ENCODE results near the gene COL5A3.

COL5A3 gene

DNA sequence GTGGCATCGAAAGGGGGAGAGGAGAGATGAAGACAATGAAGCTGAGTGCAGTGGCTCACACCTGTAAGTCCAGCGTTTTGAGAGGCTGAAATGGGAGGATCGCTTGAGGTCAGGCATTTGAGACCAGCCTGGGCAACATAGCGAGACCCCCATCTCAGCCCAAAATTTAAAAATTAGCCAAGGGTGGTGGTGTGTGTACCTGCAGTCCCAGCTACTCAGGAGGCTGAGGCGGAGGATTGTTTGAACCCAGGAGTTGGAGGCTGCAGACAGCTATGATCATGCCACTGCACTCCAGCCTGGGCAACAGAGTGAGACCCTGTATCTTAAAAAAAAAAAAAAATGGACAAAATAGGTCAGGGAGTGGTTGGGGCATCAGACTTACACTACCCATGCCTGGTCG, 10.5 kb upstream of the COL5A3 start:
- no peak overlapping the region for H3K27ac ChIP-seq
- TF ChIP-seq, protein P1, sequence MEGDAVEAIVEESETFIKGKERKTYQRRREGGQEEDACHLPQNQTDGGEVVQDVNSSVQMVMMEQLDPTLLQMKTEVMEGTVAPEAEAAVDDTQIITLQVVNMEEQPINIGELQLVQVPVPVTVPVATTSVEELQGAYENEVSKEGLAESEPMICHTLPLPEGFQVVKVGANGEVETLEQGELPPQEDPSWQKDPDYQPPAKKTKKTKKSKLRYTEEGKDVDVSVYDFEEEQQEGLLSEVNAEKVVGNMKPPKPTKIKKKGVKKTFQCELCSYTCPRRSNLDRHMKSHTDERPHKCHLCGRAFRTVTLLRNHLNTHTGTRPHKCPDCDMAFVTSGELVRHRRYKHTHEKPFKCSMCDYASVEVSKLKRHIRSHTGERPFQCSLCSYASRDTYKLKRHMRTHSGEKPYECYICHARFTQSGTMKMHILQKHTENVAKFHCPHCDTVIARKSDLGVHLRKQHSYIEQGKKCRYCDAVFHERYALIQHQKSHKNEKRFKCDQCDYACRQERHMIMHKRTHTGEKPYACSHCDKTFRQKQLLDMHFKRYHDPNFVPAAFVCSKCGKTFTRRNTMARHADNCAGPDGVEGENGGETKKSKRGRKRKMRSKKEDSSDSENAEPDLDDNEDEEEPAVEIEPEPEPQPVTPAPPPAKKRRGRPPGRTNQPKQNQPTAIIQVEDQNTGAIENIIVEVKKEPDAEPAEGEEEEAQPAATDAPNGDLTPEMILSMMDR (conservative IDR thresholded peaks at IDR 0.05): no peak
- no peak for TF ChIP-seq ZFX (IDR thresholded peaks at IDR 0.05)

DNA sequence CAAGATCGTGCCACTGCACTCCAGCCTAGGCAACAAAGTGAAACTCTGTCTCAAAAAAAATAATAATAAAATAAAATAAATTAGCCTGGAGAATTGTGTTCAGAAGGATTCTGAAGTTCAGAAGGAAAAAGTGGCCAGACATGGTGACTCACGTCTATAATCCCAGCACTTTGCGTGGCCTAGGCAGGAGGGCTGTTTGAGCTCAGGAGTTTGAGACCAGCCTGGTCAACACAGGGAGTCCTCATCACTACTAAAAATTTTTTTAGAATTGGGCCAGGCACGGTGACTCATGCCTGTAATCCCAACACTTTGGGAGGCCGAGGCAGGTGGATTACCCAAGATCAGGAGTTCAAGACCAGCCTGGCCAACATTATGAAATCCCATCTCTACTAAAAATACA, 8.9 kb upstream of the COL5A3 start:
- TF ChIP-seq, protein P1 (conservative IDR thresholded peaks at IDR 0.05): no peak
- TF ChIP-seq ZFX (IDR thresholded peaks at IDR 0.05): no peak
- H3K27ac ChIP-seq: no peak overlapping the region

DNA sequence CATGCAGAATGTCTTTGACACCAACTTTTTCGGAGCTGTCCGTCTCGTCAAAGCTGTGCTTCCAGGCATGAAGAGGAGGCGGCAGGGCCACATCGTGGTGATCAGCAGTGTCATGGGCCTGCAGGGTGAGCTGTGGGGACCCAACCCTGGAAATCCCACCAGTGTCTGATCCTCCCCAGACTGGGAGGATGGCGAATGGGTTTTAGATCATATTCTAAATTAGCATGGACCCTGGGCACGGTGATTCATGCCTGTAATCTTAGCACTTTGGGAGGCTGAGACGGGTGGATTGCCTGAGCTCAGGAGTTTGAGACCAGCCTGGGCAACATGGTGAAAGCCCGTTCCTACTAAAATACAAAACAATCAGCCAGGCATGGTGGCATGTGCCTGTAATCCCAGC, 8.5 kb upstream of the COL5A3 start:
- TF ChIP-seq, protein P1 (conservative IDR thresholded peaks at IDR 0.05): no peak
- TF ChIP-seq ZFX (IDR thresholded peaks at IDR 0.05): no peak

DNA sequence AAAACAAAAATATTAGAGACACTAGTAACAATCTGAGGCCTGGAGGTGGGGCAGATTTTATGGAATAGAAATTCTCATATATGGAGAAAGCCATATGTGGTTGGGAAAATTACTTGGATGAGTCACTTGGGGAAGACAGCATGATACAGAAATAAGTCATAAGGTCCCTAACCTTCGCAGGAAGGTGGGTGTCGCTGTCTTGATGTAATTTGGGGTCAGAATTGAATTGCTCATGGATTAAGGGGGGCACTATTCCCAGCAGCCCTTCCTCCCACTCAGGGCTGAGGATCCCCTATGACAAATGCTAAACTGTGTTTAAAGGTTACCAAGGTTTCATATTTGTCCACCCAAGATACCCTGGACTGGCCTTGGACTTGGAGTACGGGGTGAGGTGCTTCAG, 8.0 kb upstream of the COL5A3 start:
- no peak overlapping the region for H3K27ac ChIP-seq
- TF ChIP-seq, protein P1 (conservative IDR thresholded peaks at IDR 0.05): no peak

More for the DNA sequence above, 8.5 kb upstream of the COL5A3 start:
- H3K27ac ChIP-seq: no peak overlapping the region

DNA sequence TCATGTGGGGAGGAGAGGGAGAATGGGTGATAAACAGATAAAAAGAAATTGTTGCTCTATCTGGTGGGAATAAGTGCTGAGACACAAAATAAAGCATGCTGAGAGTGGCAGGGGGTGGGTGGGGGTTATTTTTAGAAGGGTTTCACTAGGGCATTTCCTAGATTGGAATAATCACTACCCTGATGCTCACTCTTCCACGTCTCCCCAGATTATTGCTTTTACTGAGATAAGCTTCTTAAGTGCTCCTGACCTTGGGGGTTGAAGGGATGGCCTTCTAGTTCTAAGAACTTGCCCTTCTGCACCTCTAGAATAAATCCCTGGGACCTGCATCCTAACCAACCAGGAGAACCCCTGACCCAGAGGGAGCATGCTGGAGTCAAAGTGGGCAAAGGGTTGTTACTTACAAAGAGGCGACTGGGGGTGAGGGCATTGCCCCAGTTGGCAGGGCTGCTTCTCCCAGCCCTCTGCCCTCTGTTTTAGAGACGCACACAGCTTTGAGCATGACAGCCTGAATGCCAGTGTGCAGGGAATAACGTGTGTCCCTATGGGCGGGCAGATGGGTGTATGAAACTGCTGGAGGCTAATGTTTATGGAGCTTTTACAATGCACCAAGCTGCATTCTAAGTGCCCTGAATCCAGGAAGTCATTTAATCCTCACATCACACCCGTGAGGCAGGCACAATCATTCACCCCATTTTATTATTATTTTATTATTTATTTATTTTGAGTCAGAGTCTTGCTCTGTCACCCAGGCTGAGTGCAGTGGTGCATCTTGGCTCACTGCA, 3.7 kb upstream of the COL5A3 start:
- TF ChIP-seq, protein P1 (conservative IDR thresholded peaks at IDR 0.05): no peak
- TF ChIP-seq ZFX (IDR thresholded peaks at IDR 0.05): no peak
- H3K27ac ChIP-seq: no peak overlapping the region

DNA sequence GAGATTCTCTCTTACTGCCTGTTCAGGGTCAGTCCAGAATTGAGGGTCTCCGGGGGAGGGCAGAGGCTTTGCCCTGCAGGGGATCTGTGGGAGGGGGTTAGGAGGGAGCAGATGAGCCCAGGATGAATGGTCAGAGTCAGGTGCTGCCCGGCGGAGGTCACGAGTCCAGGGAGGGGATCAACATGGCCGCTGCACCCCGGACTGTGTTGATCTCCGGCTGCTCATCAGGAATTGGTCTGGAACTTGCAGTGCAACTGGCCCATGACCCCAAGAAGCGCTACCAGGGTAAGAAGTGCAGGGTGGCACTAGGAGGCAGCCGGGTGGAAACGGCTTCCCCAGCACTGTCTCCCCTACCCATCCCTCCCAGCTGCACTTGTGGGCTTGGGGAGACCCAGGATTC, 3.0 kb upstream of the COL5A3 start, which contains the start of gene RDH8:
RDH8 (plus strand) TSS at position 168 of the 400 bp plus-strand sequence; CDS start at position 183, 15 bp downstream.
- H3K27ac ChIP-seq: no peak within 1 kb of the TSS
- no peak for TF ChIP-seq ZFX (IDR thresholded peaks at IDR 0.05)
- TF ChIP-seq, protein P1 (conservative IDR thresholded peaks at IDR 0.05): no peak

DNA sequence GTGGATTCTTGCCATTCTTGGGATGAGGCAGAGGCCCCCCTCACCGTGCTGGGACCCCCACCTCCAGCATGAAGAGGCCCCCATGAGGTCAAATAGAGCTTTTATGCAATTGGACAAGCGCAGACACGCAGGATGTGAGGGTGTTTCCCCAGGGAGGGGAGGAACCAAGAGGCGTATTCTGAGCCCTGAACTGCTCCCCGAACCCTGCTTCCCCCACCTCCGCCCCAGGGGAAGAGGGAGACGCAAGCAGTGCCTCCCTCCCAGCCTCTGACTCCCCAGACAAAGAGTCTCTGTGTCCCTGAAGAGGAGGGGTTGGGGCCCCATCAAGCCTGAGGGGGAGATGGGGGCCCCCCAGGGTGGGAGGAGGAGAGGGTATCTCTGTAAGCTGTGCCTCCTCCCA, 1.7 kb upstream of the COL5A3 start:
- no peak overlapping the region for H3K27ac ChIP-seq
- TF ChIP-seq, protein P1 (conservative IDR thresholded peaks at IDR 0.05): no peak
- no peak for TF ChIP-seq ZFX (IDR thresholded peaks at IDR 0.05)

All from C4-2B (cell line).